OCI-LY3 (cell line): ENCODE data around the gene JAG2.

Experiments
- H2AFZ ChIP-seq: fragments of 200-600, 300-600 bp; shearing (Covaris generic); 2 replicates; pipeline ENCODE4 v1.6.0; 2014; ENCODE audit warnings: antibody characterized with exemption, low read depth, low read length
- H3K27ac ChIP-seq: fragments of 200-600, 300-600 bp; sonication (generic); 2 replicates; pipeline ENCODE4 v1.5.1; 2014; ENCODE audit warnings: mild to moderate bottlenecking, low read length, moderate library complexity, mixed read lengths
- H3K27me3 ChIP-seq: fragments of 200-600, 300-600 bp; sonication (generic); 2 replicates; pipeline ENCODE4 v1.6.1; 2014; ENCODE audit warnings: low read depth, low read length, mixed read lengths
- H3K36me3 ChIP-seq: fragments of 200-600, 300-600 bp; sonication (generic); replicated peaks from 2 replicates; pipeline ENCODE3; 2014; ENCODE audit warnings: low read depth, low read length, mixed read lengths
- H3K4me1 ChIP-seq: fragments of 300-600, 200-600 bp; sonication (generic); 2 replicates; pipeline ENCODE4 v1.6.1; 2014; ENCODE audit warnings: low read length, mixed read lengths
- H3K4me2 ChIP-seq: fragments of 200-600, 300-600 bp; sonication (generic); 2 replicates; pipeline ENCODE4 v1.6.1; 2014; ENCODE audit warnings: low read length, mixed read lengths
- H3K4me3 ChIP-seq: fragments of 300-600, 200-600 bp; sonication (generic); 2 replicates; pipeline ENCODE4 v1.5.1; 2014; ENCODE audit warnings: antibody characterized with exemption, mild to moderate bottlenecking, low read length, moderate library complexity
- H3K79me2 ChIP-seq: fragments of 300-600, 200-600 bp; shearing (Covaris generic); 2 replicates; pipeline ENCODE4 v1.6.1; 2014; ENCODE audit warnings: mild to moderate bottlenecking, low read length, mixed read lengths
- H3K9ac ChIP-seq: fragments of 300-600, 200-600 bp; shearing (Covaris generic); 2 replicates; pipeline ENCODE4 v1.6.0; 2014; ENCODE audit warnings: mild to moderate bottlenecking, low read length, moderate library complexity
- H3K9me3 ChIP-seq: fragments of 200-600, 300-600 bp; shearing (Covaris generic); 2 replicates; pipeline ENCODE4 v1.6.1; 2014; ENCODE audit warnings: low read length, mixed read lengths; ENCODE audit not compliant: insufficient read depth
- H4K20me1 ChIP-seq: fragments of 200-600, 300-600 bp; sonication (generic); 2 replicates; pipeline ENCODE4 v1.6.1; 2016; ENCODE audit warnings: low read length, mixed read lengths; ENCODE audit not compliant: insufficient read depth
- CTCF ChIP-seq: fragments of 200-600, 300-600 bp; sonication (generic); IDR thresholded peaks from 2 replicates; pipeline ENCODE4 v1.5.1; 2014; ENCODE audit warnings: antibody characterized with exemption, low read length, low read depth
- EZH2phosphoT487 ChIP-seq: fragments of 200-600 bp; shearing (Covaris generic); IDR thresholded peaks from 2 replicates; pipeline ENCODE4 v1.6.1; 2018; ENCODE audit warnings: antibody characterized with exemption, mixed run types, low read depth

The JAG2 gene

DNA sequence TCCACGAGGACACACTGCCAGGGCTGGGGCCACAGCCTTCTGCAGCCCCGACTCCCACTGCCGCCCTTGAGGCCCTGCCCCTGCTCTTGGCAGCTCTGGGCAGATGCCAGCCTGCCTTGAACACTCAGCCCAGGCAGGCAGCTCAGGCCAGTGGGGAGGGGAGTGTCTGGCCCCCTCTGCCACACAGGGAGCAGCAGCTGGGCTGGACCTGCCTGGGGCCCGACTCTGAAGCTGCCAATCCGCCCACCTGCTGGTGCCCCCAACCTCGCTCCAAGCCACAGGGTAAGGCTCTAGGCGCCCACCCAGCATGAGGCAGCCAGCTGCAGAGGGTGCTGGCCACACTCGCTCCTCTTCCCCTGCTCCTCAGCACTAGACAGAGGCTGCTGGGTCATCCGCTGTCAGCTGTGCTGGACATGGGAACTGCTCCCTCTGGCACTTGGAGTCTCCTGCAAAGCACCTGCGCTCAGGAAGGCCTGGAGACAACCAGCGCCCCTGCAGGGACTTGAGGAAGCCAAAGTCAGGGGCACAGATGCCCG is 37.2 kb upstream of the JAG2 start:
- TF ChIP-seq CTCF (no peak), EZH2phosphoT487 (no peak)
- no peak overlapping the region for H3K4me2 ChIP-seq
- peaks cover 11% of the 10 kb centered on the region for H3K27me3 ChIP-seq
- H2AFZ ChIP-seq: no peak overlapping the region
- H3K9me3 ChIP-seq: no peaks in the 10 kb centered on the region
- no peaks in the 10 kb centered on the region for H3K36me3 ChIP-seq
- H3K4me1 ChIP-seq: no peaks in the 10 kb centered on the region
- no peak overlapping the region for H3K4me3 ChIP-seq
- H3K9ac ChIP-seq: no peak overlapping the region
- H4K20me1 ChIP-seq: no peaks in the 10 kb centered on the region
- H3K27ac ChIP-seq: no peak overlapping the region
- no peaks in the 10 kb centered on the region for H3K79me2 ChIP-seq

GRCh38 chr14:105204931-105205672 is 36.5 kb upstream of the JAG2 start:
- Histone ChIP-seq H3K27me3 (peaks cover 11% of the 10 kb centered on the region), H3K9ac (no peak overlapping the region), H2AFZ (no peak overlapping the region), H3K4me2 (no peak overlapping the region), H3K36me3 (no peaks in the 10 kb centered on the region), H3K4me1 (no peaks in the 10 kb centered on the region), H3K4me3 (no peak overlapping the region), H4K20me1 (no peaks in the 10 kb centered on the region), H3K27ac (no peak overlapping the region), H3K79me2 (no peaks in the 10 kb centered on the region), H3K9me3 (no peaks in the 10 kb centered on the region)
- TF ChIP-seq CTCF (no peak), EZH2phosphoT487 (no peak)

- H3K4me1 ChIP-seq: no peaks in the 10 kb centered on the region
- no peak overlapping the region for H3K4me2 ChIP-seq
Observed at GRCh38 chr14:105204206-105204930, 35.8 kb upstream of the JAG2 start.

More at GRCh38 chr14:105204206-105204930, 35.8 kb upstream of the JAG2 start:
- Histone ChIP-seq H3K27me3 (peaks cover 11% of the 10 kb centered on the region), H3K9ac (no peak overlapping the region), H3K9me3 (no peaks in the 10 kb centered on the region), H4K20me1 (no peaks in the 10 kb centered on the region), H3K79me2 (no peaks in the 10 kb centered on the region), H3K4me3 (no peak overlapping the region), H2AFZ (no peak overlapping the region), H3K36me3 (no peaks in the 10 kb centered on the region), H3K27ac (no peak overlapping the region)
- TF ChIP-seq CTCF: no peak
